GM21737 (cell line): Measurements from ENCODE around the gene CCDC74B.
"Not testable (repeated sequence)": the region's sequence is repeated elsewhere in the genome, so short reads cannot be mapped to it uniquely, and the experiment has no call there.

Source experiments
- ATAC-seq: cut with Tn5 transposase; IDR thresholded peaks from one replicate; pipeline ENCODE4 v1.9.1; 2021; ENCODE audit warnings: mild to moderate bottlenecking, moderate library complexity; ENCODE audit not compliant: unreplicated experiment

CCDC74B gene

DNA sequence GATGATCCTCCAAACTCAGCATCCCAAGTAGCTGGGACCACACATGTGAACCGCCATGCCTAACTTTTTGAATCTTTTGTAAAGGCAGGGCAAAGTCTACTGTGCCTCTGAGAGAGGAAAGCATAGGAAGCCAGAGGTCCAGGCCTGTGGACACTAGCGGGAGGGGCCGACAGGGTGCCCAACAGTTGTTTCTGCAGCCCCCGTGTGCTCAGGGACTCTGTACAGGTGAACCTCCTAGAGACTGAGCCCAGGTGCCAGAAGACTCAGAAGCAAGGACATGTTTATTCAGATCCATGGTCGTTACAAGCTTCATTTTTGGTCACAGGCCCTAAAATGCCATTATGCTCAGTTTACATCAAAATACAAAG lies 6.2 kb upstream of the CCDC74B start:
- not testable (repeated sequence) for ATAC-seq

DNA sequence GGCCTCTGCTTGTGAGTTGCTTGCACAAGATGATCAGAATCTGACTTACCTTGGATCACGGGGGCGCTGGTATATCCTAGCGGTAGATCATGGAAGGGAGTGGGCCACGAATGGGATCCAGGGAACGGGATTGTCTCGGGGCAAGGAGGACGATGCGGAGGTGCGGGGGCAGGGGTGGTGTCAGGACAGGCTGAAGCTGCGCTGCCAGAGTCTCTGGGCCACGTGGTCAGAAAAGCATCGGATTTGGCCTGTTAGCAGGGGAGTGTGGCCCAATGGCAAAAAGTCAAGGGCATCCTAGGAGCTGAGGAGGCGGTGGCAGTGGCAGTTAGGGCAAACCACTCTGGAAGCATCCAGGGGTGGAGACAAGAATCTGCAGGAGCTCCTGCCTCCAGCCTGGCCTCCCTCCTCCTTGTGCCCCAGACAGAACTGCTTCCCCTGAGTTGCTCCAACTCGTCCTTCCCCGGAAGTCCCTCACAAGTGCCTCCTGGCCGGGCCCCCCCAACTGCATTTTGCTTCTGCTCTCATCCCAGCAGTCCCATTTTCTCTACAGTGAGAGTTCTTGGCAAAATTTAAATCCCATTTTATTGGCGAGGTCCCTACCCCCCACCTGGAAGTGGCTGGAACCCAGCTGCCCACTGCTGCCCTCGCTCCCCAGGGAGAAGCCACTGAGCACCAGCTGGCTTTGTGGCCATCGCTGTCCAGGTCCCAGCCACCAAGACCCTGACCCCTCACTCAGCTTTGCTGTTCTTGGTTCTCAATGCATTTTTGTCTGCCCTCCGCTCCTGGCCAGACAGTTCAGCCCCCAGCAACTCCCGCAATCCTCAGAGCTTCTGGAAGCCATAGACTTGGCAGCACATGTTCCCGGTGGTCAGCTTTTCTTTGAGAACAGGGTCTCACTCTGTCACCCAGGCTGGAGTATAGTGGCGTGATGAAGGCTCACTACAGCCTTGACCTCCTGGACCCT lies 5.6 kb upstream of the CCDC74B start:
- ATAC-seq, result no peak

DNA sequence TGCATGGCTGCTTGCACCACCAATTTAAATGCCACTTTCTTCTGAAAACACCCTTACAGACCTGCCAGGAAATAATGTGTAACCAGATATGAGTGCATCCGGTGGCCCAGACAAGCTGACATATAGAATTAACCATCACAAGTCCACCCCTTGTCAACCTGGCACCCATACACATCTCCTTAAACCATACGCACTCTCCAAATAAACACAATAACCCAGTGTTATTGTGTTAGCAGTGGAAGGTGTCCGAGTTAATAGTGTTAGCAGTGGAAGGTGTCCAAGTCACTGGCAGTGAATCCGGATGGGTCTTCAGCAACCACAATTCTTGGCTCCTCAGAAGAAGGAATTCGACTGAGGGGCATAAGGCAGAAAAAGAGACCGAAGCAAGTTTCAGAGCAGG lies 3.6 kb upstream of the CCDC74B start:
- ATAC-seq, result not testable (repeated sequence)

DNA sequence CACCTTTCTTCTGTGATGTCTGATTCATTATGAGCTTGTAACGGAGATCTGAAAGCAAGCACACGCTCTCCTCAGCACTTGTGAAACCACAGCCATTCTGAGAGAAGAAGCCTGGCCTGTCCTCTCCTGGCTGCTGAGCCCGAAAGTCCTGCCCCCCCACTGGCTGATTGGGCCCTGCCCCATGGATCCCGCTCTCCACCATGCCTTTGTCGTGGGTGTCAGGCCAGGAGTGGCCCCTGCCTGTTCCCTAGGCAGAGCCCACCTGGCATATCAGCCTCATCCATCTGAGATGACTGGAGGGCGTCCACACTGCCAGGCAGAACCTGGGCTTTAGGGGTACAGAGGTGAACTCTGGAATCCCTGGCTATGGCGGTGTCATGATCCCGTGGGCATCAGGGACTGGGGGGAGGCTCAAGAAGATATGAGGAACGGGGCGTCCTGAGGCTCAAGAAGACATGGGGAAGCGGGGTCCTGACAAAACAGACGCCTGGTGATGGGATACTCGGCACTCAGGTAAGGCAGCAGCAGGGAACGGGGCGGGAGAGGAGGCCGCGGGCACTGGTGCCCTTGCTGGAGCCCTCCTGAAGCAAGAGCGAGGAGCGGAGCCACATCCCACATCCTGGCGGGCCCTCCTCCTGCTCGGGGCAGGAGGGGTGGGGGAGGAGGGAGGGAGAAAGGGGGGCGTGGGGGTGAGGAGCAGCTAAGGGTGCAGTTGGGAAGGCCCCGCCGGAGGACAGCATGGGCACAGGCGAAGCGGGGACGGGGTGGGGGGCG lies 1.5 kb downstream of the CCDC74B start:
- not testable (repeated sequence) for ATAC-seq

DNA sequence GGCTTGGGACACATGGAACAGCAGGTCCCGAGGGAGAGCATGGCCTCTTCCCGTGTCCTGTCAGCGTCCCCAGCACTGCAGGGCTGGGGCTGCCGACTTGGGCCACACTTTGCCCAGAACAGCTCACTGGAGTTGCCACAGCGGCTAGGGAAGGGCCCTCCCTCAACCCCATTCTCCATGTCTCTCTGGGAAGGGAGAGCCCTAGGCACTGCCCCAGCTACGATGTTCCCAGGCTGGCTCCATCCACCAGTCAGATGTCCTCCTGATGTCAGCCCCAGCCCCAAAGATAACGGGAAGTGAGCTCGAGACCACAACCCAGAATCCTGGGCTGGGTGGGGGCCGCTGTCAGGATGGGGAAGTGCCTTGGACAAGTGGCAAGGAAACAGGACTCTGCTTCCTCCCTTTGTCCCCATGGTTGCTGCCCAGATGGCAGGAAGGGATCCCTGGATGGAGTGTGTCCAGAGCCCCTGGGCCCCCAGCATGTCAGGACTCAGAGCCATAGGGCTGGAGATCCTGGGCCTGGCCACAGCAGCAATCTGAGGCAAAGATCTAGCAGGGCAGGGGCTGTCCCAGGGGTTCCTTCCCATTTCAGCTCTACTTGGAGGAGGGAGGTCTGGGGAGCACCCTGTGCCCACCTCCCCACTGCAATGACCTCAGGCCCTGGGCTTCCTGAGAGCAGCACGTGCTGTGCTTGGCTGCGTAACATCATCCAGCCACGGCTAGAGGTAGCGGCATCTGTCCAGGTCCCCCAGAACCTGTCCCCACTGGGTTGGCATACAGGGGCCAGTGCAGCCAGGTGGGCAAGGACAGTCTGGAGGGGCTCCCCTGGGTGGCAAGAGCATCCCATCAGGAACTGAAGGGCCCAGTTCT lies 2.3 kb downstream of the CCDC74B start:
- ATAC-seq, result not testable (repeated sequence)

DNA sequence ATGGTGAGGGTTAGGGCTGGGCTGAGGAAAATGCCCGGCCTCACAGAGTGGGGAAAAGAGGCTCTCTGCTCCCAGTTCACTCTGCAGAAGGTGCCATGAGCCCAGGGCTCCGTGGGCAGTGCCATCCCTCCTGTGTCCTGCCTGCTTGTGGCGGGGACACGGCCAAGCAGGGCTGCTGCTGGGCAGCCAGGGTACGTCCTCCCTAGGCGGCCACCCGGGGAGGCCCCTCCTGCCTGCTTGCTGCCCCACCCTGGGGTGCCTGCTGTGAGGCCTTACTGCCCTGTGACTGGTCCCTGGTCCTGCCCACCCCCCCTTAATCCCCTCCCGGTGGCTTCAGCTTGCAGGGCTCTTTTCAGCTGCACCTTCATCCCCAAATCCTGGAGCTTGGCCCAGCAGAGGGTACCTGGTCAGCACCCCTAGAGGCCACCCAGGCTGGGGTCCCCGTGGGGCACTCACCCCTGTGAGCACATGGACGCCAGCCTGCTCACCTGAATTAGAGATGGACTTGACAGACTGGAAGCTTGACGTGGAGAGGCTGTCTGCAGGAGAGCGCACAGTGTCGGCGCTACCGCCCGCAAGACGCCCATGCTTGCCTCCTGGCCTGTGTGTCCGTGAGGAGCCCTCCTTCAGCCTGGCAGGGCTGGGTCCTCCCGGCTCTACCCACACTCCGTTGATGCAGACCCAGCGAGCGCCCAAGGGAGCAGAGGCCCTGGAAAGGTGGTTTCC lies 3.1 kb downstream of the CCDC74B start:
- ATAC-seq, result not testable (repeated sequence)

DNA sequence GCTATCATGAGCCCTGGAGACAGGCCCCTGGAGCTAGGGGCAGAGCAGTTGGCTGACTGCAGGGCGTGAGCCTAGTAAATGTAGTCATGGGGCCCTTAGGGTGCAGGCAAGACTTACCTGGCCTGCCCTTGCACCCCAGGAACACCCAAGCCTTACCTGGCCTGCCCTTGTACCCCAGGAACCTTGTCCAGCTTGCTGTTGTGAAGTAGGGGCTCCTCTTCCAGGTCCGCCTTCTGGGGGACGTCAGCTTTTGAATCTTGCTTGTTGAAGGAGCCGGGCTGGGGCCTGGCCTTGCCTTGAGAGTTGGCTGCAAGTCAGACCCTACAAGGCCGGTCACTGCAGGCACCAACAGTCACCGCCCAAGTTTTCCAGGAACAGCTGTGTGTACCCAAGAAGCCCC lies 3.9 kb downstream of the CCDC74B start:
- ATAC-seq, result not testable (repeated sequence)

DNA sequence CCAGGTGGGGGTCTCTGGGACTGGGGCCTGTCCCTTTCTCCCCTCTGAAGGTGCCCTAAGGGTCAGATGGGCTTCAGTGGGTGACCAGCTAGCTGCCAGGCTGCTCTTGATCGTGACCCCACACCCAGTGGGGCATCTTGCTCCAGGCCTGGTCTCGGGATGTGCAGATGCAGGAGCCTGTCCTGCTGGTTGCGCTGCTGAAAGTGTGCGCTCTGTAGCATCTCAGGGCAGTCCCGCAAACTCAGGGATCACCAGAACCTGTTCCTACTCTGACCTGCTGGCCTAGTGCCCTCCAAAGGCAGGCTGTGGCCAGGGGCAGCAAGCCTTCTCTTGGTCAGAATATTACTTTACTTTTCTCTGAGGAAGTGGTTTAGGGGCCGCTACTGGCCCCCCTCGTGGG lies 4.4 kb downstream of the CCDC74B start:
- not testable (repeated sequence) for ATAC-seq

DNA sequence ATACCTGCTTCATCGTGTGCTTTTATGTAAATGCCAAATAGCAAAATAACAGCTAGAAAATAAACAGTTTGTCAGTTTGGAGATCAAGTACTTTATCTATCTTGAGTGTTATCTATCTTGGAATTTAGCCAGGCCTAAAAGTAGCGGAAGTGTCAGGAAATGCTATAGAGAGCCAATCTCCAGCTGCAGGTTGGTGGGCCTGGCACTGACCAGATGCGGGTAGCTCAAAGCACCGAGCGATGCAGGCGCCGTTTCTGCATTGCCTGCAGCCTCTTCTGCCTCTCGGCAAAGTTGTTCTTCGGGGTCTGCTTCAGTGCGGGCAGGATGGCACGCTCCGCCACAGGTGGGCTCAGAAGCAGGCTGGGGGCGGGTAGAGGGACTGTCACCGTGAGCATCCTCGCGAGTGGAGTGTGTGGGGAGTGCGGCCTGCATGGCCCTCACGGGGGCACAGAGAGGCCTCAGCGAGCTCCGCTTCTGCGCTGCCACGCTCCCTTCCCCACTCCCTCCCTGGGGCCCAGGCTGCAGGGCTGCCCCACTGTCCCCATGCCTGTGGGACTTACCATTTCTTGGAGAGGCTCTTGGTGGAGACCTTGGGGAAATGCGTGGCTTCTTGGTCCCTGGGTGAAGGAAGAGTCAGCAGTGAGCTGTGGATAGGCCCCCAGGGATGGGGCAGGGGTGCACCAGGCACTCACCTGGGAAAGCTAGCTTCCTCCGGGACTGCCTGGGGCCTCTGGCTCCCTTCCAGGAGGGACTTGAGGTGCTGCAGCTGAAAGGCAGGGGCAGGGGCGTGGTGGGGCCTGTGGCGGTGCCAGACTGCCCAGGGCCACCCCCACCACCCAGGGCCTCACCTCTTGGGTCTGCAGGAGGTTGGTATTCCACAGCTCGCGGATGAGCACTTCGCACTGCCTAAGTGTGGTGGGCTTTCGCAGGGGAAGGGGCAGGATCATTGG lies 5.3 kb downstream of the CCDC74B start:
- ATAC-seq, result not testable (repeated sequence)

DNA sequence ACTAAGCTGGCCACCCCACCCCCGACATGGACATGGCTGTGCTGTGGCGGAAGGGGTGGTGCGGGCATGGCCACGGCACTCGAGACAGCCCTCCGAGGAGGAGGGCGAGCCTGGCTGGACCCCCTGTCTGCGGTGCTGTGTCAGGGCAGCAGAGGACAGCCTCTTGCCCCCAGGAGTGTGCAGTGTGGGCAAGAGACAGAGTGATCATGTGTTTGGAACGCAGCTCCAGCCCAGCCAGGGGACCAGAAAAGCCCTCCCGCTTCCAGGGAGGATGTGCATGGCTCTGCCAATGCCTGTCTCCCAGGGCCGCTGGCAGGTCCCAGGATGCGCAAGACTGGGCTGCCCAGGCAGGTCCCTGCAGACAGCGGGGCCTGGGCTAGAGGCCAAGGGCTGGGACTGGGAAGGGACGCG lies 6.1 kb downstream of the CCDC74B start:
- ATAC-seq, result not testable (repeated sequence)

DNA sequence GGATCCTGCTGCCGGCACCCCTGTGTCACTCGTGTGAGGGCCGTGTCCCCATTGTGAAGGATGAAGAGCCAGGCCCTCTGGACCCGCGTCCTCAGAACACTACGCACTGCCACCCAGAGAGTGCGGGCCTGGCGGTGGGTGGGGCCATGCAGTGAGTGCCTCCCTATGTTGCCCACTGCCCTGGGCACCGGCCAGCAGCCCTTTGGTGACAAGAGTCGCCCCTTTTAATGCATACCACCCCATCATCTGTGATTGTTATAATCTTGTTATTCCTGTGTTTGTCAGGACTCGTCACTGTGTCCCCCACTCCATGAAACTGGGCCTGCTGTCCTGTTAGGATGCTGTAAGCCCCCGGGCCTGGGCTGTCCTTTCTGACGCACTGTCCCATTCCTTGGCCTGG lies 6.6 kb downstream of the CCDC74B start:
- not testable (repeated sequence) for ATAC-seq

DNA sequence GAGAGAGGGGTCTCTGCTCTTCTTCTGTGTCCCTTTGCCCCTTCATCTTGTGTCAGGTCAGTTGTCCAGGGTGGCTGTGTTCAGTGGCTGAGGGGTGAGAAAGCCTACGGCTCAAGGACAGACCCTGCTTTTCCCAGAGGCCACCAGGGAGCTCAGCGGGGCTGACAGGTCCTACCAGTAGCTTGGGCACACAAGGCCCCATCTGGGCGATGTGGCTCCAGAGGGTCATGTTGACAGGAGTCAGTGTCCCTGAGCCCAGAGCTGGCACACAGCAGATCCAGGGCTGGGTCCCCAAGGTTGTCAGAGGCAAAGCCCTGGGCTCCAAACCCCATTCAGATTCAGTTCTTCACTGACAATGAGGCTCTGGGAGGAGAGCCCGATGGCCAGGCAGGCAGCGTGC lies 7.8 kb downstream of the CCDC74B start:
- ATAC-seq, result not testable (repeated sequence)

DNA sequence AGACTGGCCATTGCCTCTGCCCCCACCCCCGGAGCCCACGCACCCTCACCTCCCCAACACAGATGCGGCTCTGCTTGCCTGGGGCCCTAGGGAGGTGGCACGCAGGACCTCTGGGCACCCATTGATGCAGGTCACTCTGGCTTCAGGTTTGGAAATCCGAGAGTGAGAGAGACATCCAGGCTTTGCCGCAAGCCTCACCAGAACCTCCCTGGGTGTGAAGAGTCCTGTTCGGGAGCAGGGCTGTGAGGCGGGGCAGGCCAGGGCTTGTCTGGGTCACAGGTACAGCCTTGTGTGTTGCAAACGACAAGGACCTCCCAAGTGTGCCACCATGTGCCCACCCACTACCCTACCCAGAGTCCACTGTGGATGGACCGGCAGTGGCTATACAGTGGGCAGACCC lies 8.4 kb downstream of the CCDC74B start:
- not testable (repeated sequence) for ATAC-seq

DNA sequence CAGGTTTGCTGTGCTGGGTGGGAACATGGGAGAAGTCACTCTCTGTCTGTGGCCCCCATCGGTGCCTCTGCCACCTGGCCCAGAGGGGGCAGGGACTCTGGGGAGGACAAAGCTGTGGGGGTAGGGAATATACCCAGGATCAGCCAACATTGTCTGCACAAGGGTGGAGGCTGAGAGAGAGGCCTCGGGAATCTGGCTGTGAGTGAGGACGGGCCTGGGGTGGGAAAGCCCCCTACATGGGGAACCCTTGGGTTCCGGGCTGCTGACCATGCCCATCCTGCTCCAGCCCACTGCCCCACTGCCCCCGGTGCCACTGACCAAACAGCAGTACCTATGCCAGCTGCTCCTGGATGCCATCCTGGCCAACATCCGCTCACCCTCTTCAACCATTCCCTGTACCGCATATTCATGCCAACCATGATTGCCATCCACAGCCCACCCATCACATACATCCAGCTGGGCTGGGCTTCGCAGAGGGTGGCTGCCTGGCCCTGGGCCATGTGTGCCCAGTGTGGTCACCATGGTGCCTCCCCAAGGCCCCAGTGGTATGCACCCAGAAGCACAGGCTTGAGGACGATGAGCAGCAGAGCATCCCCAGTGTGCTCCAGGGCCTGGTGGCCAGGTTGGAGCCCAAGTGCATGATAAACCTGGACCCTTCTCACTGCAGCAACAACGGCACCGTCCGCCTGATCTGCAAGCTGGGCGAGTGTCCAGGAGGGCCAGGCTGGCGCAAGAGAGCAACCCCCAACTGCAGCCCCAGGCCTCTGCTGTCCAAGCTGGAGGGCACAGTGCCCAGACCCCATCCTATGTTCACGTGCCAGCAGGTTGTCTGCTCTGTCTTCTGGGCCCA lies 9.0 kb downstream of the CCDC74B start:
- ATAC-seq, result no peak

DNA sequence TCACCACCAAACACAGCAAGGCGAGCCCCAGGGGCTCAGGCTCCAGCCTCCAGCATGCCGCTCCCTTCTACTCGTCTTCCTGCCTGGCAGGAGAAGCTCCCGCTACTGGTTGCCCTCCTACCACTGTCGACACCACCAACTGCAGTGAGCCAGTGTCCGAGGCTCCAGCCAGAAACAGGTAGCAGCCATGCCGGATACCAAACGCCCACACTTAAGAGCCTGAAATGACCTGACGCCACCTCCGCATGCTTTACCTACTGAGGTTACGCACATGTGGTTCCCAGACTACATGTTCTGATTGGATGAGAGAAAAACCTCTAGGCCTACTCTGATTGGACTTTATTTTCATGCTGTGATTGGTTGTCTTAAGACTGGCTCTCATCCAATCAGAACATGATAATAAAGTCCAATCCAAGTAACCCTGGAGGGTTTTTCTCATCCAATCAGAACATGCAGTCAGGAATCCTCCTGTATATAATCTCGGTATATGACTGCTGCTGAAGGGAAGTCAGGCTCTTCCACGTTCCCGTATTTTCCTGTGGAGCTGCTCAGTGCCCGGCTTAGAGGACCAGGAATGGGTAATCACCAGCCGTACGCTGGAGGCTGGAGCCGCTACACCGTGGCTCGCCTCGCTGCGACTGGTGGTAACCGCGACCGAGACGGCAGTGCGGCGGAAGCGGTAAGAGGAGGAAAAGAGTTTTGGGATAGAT lies 15.6 kb downstream of the CCDC74B start, which contains the start of gene POTEF:
Gene POTEF, minus strand, starts transcription at position 103 of the 710 bp plus-strand sequence. CDS start 8,707 bp downstream, outside the sequence.
- not testable (repeated sequence) for ATAC-seq

DNA sequence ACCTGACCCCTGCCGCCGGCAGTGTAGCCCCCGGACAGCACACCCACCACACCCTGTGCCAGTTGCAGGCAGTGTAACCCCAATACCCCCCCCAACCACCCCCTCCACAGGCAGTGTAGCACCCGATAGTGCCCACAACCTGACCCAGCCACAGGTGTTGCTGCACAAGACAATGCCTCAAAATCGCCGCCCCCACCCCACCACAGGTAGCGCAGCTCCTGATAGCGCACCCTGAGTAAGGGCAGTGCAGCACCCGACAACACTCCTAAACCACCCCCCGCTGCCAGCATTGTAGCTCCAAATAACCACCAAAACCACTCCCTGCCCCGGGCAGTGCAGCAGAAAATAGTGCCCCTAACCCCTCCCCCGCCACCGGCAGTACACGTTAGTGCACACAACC lies 16.4 kb downstream of the CCDC74B start:
- ATAC-seq, result not testable (repeated sequence)

DNA sequence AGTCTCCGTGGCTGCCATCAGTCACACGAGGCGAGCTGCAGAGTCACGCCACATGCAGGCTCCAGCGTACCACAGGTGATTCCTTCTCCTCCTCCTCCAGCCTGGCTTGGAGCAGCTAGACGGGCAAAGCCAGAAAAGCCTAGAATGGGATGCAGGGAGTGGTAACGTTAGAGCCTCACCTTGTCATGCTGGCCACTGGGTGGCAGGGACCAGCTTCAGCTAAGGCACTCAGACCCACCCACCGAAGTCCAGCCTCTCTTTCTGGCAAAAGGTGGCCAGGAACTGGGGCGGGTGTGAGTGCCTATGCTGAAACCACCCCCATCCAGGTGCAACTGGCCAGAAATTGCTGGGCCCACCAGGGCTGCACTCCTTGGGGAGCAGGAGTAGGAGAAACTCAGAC lies 17.2 kb downstream of the CCDC74B start:
- not testable (repeated sequence) for ATAC-seq
